Prostate gland (tissue), 2 donors: ENCODE data around the gene KIF17.

Source experiments
- CTCF ChIP-seq, 4 experiments: fragments of 200-600 bp in 2 of 4; fragments of 450-650 bp in 2 of 4; sonication (generic) in 2 of 4; IDR thresholded peaks; 1 replicate in 3 of 4; 2 replicates in 1 of 4; pipeline ENCODE4 v1.5.1; 2016 to 2019; ENCODE audit warnings: antibody characterized with exemption in 4 of 4, mild to moderate bottlenecking in 2 of 4, moderate library complexity in 2 of 4
- POLR2AphosphoS5 ChIP-seq: sonication (generic); formaldehyde crosslinking; IDR thresholded peaks from one replicate; pipeline ENCODE4 v1.6.1; 2017; ENCODE audit warnings: antibody characterized with exemption

DNA sequence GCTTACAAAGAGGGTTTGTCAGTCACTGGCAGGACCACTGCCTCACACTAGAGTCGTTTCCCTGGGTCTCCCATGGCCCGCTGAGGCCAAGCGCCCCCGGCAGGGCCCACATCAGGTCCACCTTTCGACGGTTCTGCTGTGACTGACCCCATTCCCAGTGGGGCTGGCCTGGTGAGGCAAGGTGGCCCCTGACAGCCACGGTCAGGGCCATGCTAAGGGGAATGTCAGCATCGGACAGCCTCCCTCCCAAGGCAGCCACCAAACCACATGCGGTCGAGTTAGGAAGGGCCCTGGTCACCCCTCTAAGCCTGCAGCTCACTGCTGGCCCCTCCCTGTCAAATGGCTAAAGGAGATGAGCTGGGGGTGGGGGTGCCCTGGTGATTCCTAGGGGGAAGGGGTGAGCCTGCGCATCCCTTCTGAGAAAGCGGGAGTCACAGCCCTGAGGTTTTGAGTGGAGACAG is 2.9 kb upstream of the KIF17 start:
- TF ChIP-seq POLR2AphosphoS5: no peak
- no peak for TF ChIP-seq CTCF (IDR thresholded peaks at IDR 0.05)
